ENCODE data around the gene GINS2.

Gene GINS2

GRCh38 chr16:85628265-85628556, 60.5 kb downstream of the GINS2 start:
- no peak for TF ChIP-seq CTCF (conservative IDR thresholded peaks at IDR 0.05; ENCODE audit: low read depth, low read length)

GRCh38 chr16:85627526-85628264, 61.1 kb downstream of the GINS2 start:
- TF ChIP-seq CTCF (conservative IDR thresholded peaks at IDR 0.05; ENCODE audit: low read depth, low read length) = no peak
- no peak for DNase-seq (ENCODE audit: low read depth)
- H3K4me3 ChIP-seq (ENCODE audit: low read depth, low read length) = no peak overlapping the region

More at GRCh38 chr16:85628265-85628556, 60.5 kb downstream of the GINS2 start:
- no peak for DNase-seq (ENCODE audit: low read depth)
- no peak overlapping the region for H3K4me3 ChIP-seq (ENCODE audit: low read depth, low read length)

- no peak for TF ChIP-seq CTCF (conservative IDR thresholded peaks at IDR 0.05; ENCODE audit: low read depth, low read length)
- no peak for DNase-seq (ENCODE audit: low read depth)
- no peak overlapping the region for H3K4me3 ChIP-seq (ENCODE audit: low read depth, low read length)
These were observed 61.7 kb downstream of the GINS2 start for GRCh38 chr16:85627089-85627488.
